ENCODE measurements around the gene BPIFB6.

The BPIFB6 gene

DNA sequence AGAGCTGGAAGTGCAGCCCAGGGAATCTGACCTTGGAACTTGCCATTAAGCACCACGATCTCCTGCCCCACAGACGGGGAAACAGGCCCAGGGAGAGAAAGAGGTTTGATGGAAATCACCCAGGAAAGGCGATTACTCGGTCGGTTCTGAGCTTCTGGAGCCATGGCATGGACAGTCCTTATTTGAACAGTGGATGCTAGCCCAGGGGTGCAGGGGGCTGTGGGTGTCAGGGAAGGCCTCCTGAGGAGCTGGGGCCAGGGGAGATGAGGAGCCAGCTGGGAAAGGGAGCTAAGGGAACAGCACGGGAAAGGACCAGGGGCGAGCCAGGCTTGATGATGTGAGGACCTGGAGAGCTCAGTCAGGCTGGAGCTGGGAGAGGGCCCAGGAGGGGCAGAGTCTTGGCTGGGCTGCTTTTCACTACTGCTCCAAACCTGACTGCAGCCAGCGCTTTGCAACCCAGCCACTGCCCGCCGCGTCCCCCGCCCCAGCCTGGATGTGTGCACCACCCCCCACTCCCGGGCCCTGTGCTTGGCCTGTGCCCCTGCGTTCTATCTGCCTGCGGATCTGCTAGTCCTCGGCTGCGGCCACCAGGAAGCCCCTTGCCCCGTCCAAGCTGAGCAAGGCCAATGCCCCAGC lies 45.0 kb upstream of the BPIFB6 start:
- H3K79me2 ChIP-seq (ENCODE audit: control insufficient read depth, low read length): no peaks in the 10 kb centered on the region
- no peaks in the 10 kb centered on the region for H3K36me3 ChIP-seq (ENCODE audit: control insufficient read depth, low read length)
- H3K9me2 ChIP-seq (replicated peaks; ENCODE audit: control insufficient read depth, low read length): no peaks in the 10 kb centered on the region
- H3K4me2 ChIP-seq (ENCODE audit: low read length): no peak overlapping the region
- no peak overlapping the region for H3K27ac ChIP-seq (ENCODE audit: low read depth, low read length)
- no peaks in the 10 kb centered on the region for H4K20me1 ChIP-seq (ENCODE audit: control insufficient read depth, insufficient read depth, low read depth, low read length)
- no peaks in the 10 kb centered on the region for H3K4me1 ChIP-seq (ENCODE audit: control insufficient read depth, low read length)
- no peaks in the 10 kb centered on the region for H3F3A ChIP-seq (ENCODE audit: control insufficient read depth, insufficient read depth)
- H3K27me3 ChIP-seq (ENCODE audit: control insufficient read depth, low read length): peaks cover 3% of the 10 kb centered on the region; the same call in 1 of the 2 replicates
- TF ChIP-seq, protein P1, sequence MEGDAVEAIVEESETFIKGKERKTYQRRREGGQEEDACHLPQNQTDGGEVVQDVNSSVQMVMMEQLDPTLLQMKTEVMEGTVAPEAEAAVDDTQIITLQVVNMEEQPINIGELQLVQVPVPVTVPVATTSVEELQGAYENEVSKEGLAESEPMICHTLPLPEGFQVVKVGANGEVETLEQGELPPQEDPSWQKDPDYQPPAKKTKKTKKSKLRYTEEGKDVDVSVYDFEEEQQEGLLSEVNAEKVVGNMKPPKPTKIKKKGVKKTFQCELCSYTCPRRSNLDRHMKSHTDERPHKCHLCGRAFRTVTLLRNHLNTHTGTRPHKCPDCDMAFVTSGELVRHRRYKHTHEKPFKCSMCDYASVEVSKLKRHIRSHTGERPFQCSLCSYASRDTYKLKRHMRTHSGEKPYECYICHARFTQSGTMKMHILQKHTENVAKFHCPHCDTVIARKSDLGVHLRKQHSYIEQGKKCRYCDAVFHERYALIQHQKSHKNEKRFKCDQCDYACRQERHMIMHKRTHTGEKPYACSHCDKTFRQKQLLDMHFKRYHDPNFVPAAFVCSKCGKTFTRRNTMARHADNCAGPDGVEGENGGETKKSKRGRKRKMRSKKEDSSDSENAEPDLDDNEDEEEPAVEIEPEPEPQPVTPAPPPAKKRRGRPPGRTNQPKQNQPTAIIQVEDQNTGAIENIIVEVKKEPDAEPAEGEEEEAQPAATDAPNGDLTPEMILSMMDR (IDR thresholded peaks at IDR 0.05; ENCODE audit: low read depth, low read length, poor library complexity, severe bottlenecking): no peak
- TF ChIP-seq EZH2phosphoT487 (IDR thresholded peaks at IDR 0.05; ENCODE audit: borderline replicate concordance, low read length): no peak
- H3K9me3 ChIP-seq (ENCODE audit: control insufficient read depth, insufficient read depth, low read length): no peaks in the 10 kb centered on the region
- no peak overlapping the region for H3K4me3 ChIP-seq (ENCODE audit: low read length)

DNA sequence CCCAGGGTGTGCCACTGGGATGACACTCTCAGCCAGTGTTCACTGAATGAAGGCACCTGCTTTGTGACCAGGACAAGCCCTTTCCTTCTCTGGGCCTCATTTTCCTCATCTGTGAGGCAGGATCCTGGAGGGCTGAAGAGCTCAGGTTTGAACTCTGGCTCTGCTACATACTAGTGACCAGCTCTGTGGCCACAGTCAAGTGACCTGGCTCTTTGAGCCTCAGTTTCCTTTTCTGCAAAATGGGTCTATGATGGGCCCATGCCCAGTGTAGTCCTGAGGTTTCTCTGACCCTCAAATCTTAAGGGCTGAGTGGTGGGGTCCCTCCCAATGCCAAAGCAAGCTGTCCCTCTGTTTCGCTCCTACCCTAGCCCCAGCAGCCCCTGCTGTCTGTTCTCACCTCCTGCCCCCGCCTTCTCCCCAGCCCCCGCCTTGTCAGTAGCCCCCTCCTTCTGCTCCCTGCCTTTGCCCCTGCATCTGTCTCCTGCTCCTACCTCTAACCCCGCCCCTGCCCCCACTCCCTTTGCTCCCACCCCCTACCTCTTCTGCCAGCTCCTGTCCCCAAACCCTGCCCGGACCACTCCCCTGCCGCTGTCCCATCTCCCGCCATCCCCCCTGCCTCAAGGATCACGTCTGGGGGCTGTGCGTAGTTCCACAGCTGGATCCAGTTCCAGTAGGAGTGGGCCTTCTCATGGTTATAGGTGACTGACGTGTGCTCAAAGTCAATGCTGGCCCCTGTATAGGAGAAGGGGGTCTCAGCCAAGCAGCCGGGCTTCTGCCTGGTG lies 44.2 kb upstream of the BPIFB6 start:
- Histone ChIP-seq H3K79me2 (ENCODE audit: control insufficient read depth, low read length) (no peaks in the 10 kb centered on the region), H3K4me2 (ENCODE audit: low read length) (no peak overlapping the region), H3K9me2 (replicated peaks; ENCODE audit: control insufficient read depth, low read length) (no peaks in the 10 kb centered on the region), H3K4me1 (ENCODE audit: control insufficient read depth, low read length) (no peaks in the 10 kb centered on the region), H3K9me3 (ENCODE audit: control insufficient read depth, insufficient read depth, low read length) (no peaks in the 10 kb centered on the region), H3K36me3 (ENCODE audit: control insufficient read depth, low read length) (no peaks in the 10 kb centered on the region), H3K27me3 (ENCODE audit: control insufficient read depth, low read length) (peaks cover 5% of the 10 kb centered on the region; the same call in 1 of the 2 replicates), H3F3A (ENCODE audit: control insufficient read depth, insufficient read depth) (no peaks in the 10 kb centered on the region), H3K27ac (ENCODE audit: low read depth, low read length) (no peak overlapping the region), H3K4me3 (ENCODE audit: low read length) (no peak overlapping the region), H4K20me1 (ENCODE audit: control insufficient read depth, insufficient read depth, low read depth, low read length) (no peaks in the 10 kb centered on the region)
- TF ChIP-seq, protein P1 (IDR thresholded peaks at IDR 0.05; ENCODE audit: low read depth, low read length, poor library complexity, severe bottlenecking): no peak
- TF ChIP-seq EZH2phosphoT487 (IDR thresholded peaks at IDR 0.05; ENCODE audit: borderline replicate concordance, low read length): no peak

DNA sequence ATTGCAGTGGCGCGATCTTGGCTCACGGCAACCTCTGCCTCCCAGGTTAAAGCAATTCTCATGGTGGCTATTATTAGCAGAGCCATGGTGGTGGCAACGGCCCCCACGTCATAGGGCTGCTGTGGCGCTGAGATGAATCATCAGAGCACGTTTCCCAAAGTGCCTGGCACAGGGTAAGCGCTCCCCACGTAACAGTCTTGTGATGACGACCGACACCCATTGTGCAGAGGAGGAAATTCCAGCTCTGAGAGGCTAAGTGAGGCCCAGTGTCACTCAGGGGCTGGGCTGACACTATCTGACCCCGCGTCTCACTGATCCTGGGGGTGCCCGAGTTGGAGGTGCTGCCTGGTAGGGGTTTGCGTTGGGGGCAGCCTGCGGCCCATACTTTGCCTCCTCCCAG lies 43.4 kb upstream of the BPIFB6 start:
- Histone ChIP-seq H3K9me2 (replicated peaks; ENCODE audit: control insufficient read depth, low read length) (no peaks in the 10 kb centered on the region), H3K4me3 (ENCODE audit: low read length) (no peak overlapping the region), H4K20me1 (ENCODE audit: control insufficient read depth, insufficient read depth, low read depth, low read length) (no peaks in the 10 kb centered on the region), H3K27ac (ENCODE audit: low read depth, low read length) (no peak overlapping the region), H3K79me2 (ENCODE audit: control insufficient read depth, low read length) (no peaks in the 10 kb centered on the region), H3F3A (ENCODE audit: control insufficient read depth, insufficient read depth) (no peaks in the 10 kb centered on the region), H3K4me1 (ENCODE audit: control insufficient read depth, low read length) (no peaks in the 10 kb centered on the region), H3K36me3 (ENCODE audit: control insufficient read depth, low read length) (no peaks in the 10 kb centered on the region), H3K4me2 (ENCODE audit: low read length) (no peak overlapping the region), H3K27me3 (ENCODE audit: control insufficient read depth, low read length) (peaks cover 5% of the 10 kb centered on the region; the same call in 1 of the 2 replicates), H3K9me3 (ENCODE audit: control insufficient read depth, insufficient read depth, low read length) (no peaks in the 10 kb centered on the region)
- TF ChIP-seq EZH2phosphoT487 (IDR thresholded peaks at IDR 0.05; ENCODE audit: borderline replicate concordance, low read length): no peak
- TF ChIP-seq, protein P1 (IDR thresholded peaks at IDR 0.05; ENCODE audit: low read depth, low read length, poor library complexity, severe bottlenecking): no peak

Data from DOHH2 (cell line).